ENCODE measurements around the gene TMEM132A. TPM values are rescaled to one million over a fixed set of nuclear protein-coding genes. Genes with fewer than 3 reads are reported as not detected.

The TMEM132A gene
- total and polyA plus RNA-seq, 10 of the 15 experiments (the other 5 are each of a cell fraction or from before 2014, with no cell fraction given) = 0.16 to 25.0 (median 4.3) TPM

GRCh38 chr11:60945295-60945667 is 21.0 kb downstream of the TMEM132A start:
- RAD21 ChIA-PET (ENCODE audit: unreplicated experiment) = interaction anchor here (1.0 to 2.0 kb wide), 6 partner anchors 25 to 116 kb away, joined by 3 to 5 read pairs (median 4); partner anchors contain the start of gene TMEM109
- no peak overlapping the region for H3K9ac ChIP-seq (ENCODE audit: control insufficient read depth, insufficient read depth, low read length)
- no peaks in the 10 kb centered on the region for H3K27me3 ChIP-seq (replicated peaks in 1 of 2; ENCODE audit: control insufficient read depth in 2 of 2, insufficient read depth in 2 of 2, low read length in 1 of 2)
- H3K9me3 ChIP-seq (replicated peaks; ENCODE audit: control insufficient read depth, insufficient read depth, low read length) = no peaks in the 10 kb centered on the region
- FAIRE-seq (no peak), ATAC-seq (no peak), DNase-seq (ENCODE audit: low read depth, low spot score) (no peak)
- SMC1A ChIA-PET (ENCODE audit: uncharacterized antibody, unreplicated experiment) = interaction anchor here (0.6 to 2.8 kb wide), 10 partner anchors 9 to 251 kb away, joined by 3 to 14 read pairs (median 4); partner anchors contain the start of gene CD6
- no peak overlapping the region for H2AFZ ChIP-seq (ENCODE audit: control insufficient read depth, low read depth, low read length)
- TF ChIP-seq ZNF622 (IDR thresholded peaks at IDR 0.05) (no peak), ZNF24 (IDR thresholded peaks at IDR 0.05) (no peak), POU2F2 (IDR thresholded peaks at IDR 0.05; ENCODE audit: borderline replicate concordance, low read depth, low read length) (no peak), KLF5 (IDR thresholded peaks at IDR 0.05; ENCODE audit: partially characterized antibody) (no peak), YBX1 (IDR thresholded peaks at IDR 0.05) (no peak), KAT2A (conservative IDR thresholded peaks at IDR 0.05; ENCODE audit: control insufficient read depth, low read depth, low read length) (no peak), SREBF2 (IDR thresholded peaks at IDR 0.05; ENCODE audit: low read length) (no peak), SMARCA5 (IDR thresholded peaks at IDR 0.05) (no peak)
- H3K4me3 ChIP-seq = 0 out of 2 replicates have a peak overlapping the region, but pooled peaks have one; percentile 8
- H3K4me1 ChIP-seq (ENCODE audit: control insufficient read depth, insufficient read depth, low read length) = peaks cover 20% of the 10 kb centered on the region
- H4K20me1 ChIP-seq (ENCODE audit: control insufficient read depth, insufficient read depth) = no peaks in the 10 kb centered on the region; the same call in none of the 2 replicates
- H3K4me2 ChIP-seq (ENCODE audit: control insufficient read depth, insufficient read depth) = peak overlapping the region; percentile 40
- H3K79me2 ChIP-seq (ENCODE audit: control insufficient read depth, insufficient read depth, low read length) = peaks cover 50% of the 10 kb centered on the region
- no peak overlapping the region for H3K27ac ChIP-seq (ENCODE audit: control insufficient read depth, insufficient read depth)
- WGBS (ENCODE audit: insufficient coverage, insufficient replicate concordance, low lambda C conversion rate, missing lambda C conversion rate) = 95% methylated on average over 5 of the region's 5 CpGs
- BruUV-seq (replicated peaks) = no TSS peak
- POLR2A ChIA-PET = interaction anchor here (1.5 kb wide), 1 partner anchor 30 kb away, joined by 3 read pairs; no protein-coding TSS in a partner anchor
- in situ Hi-C loops (cut with MboI) = no loop called here
- H3K36me3 ChIP-seq (ENCODE audit: control insufficient read depth in 2 of 2, insufficient read depth in 2 of 2, low read length in 1 of 2) = peaks cover 21 to 25% of the 10 kb centered on the region in 2 experiments
- intact Hi-C loops (cut with micrococcal nuclease; ENCODE audit: unreplicated experiment) = no loop called here
- CTCF ChIA-PET = interaction anchor here (0.7 to 2.8 kb wide), 12 partner anchors 9 to 243 kb away, joined by 3 to 20 read pairs (median 4); partner anchors contain the start of genes CD6 and TMEM109
